GM13977 (cell line): Measurements from ENCODE around the gene ITM2C.

Experiments
- DNase-seq: peaks from one replicate; pipeline ENCODE4 v3.0.0; 2012; ENCODE audit warnings: low spot score
- CTCF ChIP-seq: IDR thresholded peaks from 2 replicates; pipeline ENCODE4 v1.5.1; 2012; ENCODE audit warnings: mild to moderate bottlenecking, control low read depth; ENCODE audit not compliant: insufficient read depth; ENCODE audit errors: extremely low read depth, missing control alignments
- in situ Hi-C: fragments of 300-500 bp; cut with MboI; formaldehyde crosslinking; loops from one replicate; pipeline ENCODE4 v1.12.0; 2022; ENCODE audit warnings: low sequenced_read_pairs, low pct_unique_long_range_greater_than_20kb, mixed read lengths, inconsistent platforms; ENCODE audit not compliant: unreplicated experiment

Gene ITM2C

GRCh38 chr2:230872968-230873660, 8.4 kb downstream of the ITM2C start:
- in situ Hi-C loops = no loop called here
- DNase-seq = peak; percentile 86
- no peak for TF ChIP-seq CTCF

DNA sequence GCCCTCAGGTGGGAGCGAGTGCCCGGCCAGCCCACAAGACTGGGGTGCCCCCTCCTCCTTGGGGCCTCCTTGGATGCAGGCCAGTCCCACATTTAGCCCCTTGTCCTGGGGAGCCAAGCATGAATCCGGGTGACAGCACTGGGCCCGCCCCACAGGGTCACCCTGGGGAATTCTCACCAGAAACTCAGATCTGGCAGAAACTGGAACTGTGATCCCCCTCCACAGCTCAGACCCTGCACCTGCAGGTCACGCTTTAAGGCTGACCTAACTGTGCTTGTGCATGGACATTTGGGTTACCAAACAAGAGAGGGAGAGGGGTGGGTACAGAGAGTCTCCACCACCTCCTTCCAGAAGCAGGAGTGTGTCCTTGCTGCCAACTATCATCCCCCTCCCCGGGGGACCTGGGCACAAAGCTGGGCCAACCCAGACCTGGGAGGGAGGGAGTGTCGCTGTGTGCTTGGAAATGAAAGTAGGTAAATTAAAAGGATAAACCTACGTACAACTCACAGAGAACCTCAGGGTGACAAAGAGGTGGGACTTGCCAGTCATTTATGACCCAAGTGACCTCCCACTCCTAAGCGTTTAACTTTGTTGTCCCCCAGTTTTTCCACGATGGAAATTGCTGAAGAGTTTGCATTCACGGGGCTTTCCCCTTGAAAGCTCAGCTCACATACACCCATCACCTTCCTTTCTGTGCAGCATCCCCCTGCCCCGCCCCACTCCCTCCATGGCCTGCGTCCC, 9.1 kb downstream of the ITM2C start:
- DNase-seq = peak; percentile 75
- TF ChIP-seq CTCF = no peak
- in situ Hi-C loops = no loop called here

- no peak for DNase-seq
- in situ Hi-C loops = no loop called here
- no peak for TF ChIP-seq CTCF
Observed at GRCh38 chr2:230874456-230874855, 9.7 kb downstream of the ITM2C start.

GRCh38 chr2:230874876-230875275, 10.1 kb downstream of the ITM2C start:
- in situ Hi-C loops = no loop called here
- DNase-seq = no peak
- TF ChIP-seq CTCF = no peak

GRCh38 chr2:230875347-230876315, 10.9 kb downstream of the ITM2C start:
- DNase-seq = no peak
- TF ChIP-seq CTCF = no peak
- in situ Hi-C loops = no loop called here

DNA sequence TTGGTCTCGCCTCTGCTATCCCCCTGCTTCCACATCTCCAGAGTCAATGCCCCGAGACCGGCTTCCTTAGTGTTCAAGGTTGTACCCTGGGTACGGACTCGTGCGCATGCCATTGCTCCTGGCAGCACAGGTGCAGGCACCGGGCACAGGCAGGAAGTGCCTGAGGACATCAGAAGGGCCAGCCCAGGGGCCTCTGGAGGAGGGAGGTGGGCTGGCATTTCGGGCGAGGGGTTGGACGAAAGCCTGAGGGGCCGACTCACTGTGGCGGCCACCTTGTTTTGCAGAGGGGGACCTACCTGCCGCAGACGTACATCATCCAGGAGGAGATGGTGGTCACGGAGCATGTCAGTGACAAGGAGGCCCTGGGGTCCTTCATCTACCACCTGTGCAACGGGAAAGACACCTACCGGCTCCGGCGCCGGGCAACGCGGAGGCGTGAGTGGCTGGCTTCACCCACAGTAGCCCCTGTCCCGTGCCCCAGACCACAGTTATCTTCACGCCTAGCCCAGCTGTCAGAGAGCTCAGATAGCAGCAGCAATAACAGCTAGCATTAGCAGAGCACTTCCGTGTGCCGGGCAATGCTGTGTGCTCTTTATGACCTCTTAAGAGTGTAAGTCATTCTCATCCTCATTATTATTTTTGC, 12.5 kb downstream of the ITM2C start:
- in situ Hi-C loops = no loop called here
- no peak for DNase-seq
- TF ChIP-seq CTCF = no peak
